ENCODE data around the gene SORCS2.

Gene SORCS2

DNA sequence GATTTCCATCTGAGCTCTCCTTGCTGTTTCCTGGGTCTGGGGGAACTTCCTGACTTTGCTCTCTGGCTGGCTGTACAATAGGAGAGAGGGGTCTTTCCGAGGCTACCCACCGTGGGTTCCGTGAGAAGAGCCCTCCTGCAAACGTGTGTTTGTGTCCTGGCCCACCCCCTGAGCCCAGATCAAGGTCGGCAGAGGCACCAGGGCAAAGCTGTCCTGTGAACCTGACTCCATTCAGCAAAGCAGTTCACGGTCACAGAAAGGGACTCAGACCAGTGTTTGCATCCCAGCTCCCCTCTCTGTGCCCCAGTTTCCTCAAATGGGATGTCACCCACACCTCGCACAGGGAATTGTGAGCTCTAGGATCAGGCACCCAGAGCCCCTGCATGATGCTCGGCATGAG, 339.7 kb downstream of the SORCS2 start:
- in situ Hi-C loops (cut with MboI; ENCODE audit: low sequenced_read_pairs) = no loop called here

DNA sequence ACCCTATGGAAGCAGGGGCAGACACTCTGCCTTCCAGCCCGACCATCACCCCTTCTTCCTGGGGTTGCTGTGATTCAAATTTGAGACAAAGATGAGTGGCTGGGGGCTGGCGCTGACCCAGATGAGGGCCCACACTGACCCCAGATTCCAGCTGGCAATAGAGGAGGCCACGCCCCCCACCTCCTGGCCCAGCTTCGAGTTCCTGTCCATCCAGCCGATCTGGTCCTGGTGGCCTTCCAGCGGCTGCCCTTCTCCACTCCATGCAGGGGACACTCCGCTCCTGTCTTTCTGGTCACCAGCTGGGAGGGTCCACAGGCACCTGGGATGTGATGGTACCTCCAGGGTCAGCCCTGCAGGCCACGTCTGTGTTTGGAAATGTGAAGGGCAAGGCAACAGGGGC, 340.9 kb downstream of the SORCS2 start:
- in situ Hi-C loops (cut with MboI; ENCODE audit: low sequenced_read_pairs) = no loop called here

DNA sequence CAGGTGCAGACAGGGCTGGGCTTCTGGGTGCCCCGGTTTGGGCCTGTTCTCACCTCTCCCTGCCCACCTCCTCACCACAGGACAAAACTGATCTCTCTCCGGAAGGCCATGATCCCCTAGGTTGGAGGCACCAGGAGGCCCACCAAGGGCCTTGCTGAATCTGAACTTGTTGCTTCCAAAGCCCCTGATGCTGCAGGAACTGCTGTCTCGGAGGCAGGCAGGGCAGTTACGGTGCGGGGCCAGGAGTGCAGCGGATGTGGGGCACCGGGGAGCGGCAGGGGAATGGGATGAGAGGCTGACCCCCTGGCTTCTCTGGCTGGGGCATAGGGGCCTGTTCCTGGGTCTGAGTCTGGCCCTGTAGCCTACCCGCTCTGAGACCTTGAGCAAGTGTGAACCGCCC, 342.8 kb downstream of the SORCS2 start:
- in situ Hi-C loops (cut with MboI; ENCODE audit: low sequenced_read_pairs) = no loop called here

DNA sequence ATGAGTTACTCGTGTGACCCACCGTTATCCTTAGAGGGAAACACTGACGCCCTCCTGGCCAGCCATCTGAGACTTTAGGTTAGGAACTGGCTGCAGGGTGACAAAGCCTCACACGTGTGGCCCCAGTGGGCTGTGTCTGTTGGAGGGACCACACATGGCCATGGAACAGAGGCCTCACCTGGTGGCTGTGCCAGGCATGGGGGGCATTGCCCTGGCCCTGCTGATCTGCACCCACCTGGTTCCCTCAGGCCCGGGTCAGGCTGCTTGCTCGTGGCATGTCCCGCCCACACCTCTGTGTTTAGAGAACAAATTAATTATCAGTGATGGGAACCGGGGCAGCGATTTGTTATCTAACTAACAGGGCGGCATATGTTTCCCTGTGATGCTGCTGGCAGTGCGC, 343.3 kb downstream of the SORCS2 start:
- in situ Hi-C loops (cut with MboI; ENCODE audit: low sequenced_read_pairs) = no loop called here

DNA sequence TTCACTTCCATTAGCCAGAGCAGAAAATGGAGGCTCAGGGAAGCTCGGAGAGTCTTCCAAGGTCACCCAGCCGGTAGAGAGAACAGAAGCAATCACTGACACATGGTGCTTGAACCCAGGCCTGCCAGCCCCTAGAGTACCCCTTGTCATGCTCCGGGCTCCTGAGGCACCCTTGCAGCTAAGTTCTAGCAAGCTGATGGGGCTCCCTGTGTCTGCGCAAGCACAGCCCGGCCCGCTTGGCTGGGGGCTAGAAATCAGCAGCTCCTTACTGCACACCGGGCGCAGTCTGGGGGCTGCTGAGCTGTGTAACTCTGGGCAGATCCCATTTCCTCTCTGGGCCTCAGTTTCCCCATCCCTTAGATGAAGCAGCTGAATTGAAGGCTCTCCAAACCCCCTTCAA, 344.5 kb downstream of the SORCS2 start:
- in situ Hi-C loops (cut with MboI; ENCODE audit: low sequenced_read_pairs) = no loop called here

DNA sequence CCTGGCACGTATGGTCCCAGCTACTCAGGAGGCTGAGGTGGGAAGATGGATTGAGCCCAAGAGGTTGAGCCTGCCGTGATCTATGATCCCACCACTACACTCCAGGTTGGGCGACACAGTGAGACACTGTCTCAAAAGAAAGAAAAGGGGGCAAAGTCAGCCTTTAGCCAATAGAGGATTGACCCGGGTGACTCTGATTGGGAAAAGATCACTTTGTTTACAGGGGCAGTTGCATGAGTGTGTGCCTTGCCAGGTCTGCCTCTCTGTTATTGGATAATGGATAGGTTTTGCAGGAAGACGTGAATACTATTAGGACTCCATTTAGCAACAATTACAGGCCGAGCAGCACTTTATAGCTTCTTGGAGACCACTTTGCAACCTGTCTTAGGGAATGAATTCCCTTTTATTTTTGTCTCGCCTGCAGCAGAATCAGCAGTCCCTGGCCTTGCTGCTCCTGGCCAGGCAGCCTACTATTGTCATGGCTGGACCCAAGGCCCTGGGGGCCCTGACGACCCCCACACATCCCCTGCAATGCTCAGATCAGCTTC, 345.6 kb downstream of the SORCS2 start:
- in situ Hi-C loops (cut with MboI; ENCODE audit: low sequenced_read_pairs) = no loop called here

DNA sequence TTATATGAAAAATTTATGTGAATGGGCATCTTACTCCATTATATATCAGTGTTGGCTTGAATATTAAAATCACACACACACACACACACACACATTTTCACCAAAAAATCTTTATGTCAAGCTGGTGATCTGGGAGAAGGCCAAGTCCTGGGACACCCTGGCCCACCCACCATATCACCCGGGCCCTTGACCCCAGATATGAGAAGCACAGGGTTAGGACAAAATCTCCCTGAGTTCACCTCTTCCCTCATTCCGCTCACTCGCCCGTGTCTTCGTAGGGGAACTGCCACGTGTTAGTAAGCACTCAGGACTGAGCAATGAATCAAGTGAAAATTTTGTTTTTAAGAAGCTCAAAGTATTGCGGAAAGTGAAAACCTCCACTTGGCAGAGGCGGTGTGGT, 346.2 kb downstream of the SORCS2 start:
- in situ Hi-C loops (cut with MboI; ENCODE audit: low sequenced_read_pairs) = no loop called here

DNA sequence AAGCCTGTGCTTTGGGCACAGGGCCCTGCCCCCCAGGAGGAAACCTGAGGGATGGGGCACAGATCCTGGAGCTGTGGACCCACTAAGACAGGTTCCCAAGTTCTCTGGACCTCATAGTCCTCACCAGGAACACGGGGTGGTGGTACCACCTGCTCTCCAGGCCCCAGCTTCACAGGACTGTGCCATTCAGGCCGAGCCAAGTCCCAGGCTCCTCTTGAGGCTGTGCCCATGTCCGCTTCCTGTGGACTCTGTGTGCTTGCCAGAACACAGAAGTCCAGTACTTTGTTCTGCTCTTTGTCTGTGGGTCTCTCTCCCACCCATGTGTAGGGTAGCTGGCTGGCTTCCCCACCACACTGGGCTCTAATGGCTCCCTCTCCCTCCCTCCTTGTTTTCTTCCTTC, 346.8 kb downstream of the SORCS2 start:
- in situ Hi-C loops (cut with MboI; ENCODE audit: low sequenced_read_pairs) = no loop called here

DNA sequence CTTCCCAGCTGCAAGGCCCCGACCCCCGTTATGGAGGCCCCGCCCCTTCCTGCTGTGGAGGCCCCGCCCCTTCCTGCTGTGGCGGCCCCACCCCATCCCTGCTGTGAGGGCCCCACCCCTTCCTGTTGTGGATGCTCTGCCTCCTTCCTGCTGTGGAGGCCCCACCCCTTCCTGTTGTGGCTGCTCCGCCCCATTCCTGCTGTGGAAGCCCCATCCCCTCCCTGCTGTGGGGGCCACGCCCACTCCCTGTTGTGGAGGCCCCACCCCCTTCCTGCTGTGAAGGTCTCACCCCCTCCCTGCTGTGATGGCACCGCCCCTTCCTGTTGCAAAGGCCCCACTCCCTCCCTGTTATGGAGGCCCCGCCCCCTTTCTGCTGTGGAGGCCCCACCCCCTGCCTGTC, 347.3 kb downstream of the SORCS2 start:
- in situ Hi-C loops (cut with MboI; ENCODE audit: low sequenced_read_pairs) = no loop called here

DNA sequence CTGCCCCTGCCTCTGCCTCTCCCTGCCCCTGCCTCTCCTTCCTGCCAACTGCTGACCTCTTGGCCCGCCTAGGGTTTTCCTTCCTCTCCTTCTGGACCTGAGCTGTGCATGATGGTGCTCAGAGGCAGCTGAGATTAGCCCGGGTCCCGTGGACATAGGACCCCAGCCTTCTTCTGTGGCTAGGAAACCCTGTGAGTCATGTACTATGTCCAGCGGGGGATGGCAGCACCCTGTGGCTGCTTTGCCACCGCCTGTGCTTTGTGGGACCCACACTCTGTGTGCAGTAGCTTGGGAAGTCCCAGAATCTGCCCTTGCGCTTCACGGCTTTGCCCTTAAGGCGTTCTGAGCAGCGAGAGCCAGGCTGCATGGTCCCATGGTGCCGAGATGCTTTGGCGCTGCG, 347.9 kb downstream of the SORCS2 start:
- in situ Hi-C loops (cut with MboI; ENCODE audit: low sequenced_read_pairs) = no loop called here

DNA sequence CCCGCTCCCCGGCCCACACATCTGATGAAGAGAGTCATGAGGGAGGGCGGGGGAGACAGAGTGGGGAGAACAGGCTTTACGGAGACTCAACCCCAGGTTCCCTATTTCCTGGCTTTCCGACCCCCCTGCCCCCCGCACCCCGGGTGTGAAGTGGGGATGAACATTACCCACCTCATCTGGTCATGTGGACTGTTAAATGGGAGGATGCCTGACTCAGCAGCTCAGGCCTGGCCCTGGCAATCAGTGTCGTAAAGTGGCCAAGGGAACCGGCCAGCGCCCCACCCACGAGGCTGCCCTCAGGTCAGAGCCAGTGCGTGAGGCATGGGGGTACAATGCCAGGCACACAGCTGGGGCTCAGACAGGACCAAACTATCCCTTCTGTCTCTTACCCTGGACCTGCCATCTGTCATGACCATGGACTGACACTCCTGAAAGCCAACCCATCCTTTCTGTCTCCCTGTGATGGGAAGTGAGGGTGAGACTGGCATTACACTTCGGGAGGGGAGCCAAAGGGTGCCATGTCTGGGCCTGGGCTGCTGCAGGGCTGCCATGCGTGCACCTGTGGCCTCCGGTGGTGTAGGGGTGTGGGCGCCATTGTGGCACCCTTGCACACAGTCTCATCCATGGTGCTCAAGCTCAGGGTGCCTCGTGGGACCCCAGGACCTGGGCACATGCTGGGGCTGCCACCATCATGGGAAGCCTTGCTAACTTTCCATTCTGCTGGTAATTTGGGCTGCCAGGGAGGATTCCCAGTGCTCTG, 348.5 kb downstream of the SORCS2 start:
- in situ Hi-C loops (cut with MboI; ENCODE audit: low sequenced_read_pairs) = no loop called here

DNA sequence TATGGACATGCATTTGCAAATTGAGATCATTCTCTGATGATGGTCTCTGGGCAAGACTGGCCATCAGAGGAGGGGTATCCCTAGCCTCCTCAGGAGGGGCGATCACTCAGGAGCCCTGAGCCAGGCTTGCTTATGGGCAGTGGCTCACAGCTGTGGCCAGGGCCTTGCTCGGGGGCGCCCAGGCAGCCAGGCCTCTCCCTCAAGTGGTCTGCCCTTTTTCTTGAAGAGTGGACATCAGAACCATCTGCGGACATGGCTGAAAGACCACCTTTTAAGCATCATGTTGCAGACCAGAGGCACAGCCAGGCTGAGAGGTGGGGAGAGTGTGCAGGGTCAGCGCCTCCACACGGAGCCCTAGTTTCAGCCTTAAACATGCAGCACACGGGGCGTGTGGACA, 349.1 kb downstream of the SORCS2 start:
- in situ Hi-C loops (cut with MboI; ENCODE audit: low sequenced_read_pairs) = no loop called here

DNA sequence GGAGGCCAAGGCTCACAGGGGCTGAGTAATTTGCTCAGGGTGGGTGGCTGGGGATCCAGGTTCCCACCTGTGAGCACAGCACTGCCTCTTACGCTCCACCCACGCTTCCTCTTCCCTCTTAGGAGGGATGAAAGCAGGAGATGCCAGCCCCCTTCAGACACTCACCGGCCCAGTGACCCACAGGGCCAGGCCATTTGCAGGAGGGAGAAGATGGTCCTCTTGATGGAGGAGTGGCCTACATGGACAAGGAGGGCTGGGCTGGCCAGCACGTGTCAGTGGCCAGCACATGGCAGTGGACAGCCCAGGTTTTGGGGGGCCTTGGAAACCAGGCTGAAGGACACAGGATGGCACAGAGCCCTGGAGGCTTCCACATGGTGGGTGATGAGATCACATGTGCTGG, 350.4 kb downstream of the SORCS2 start:
- in situ Hi-C loops (cut with MboI; ENCODE audit: low sequenced_read_pairs) = no loop called here

DNA sequence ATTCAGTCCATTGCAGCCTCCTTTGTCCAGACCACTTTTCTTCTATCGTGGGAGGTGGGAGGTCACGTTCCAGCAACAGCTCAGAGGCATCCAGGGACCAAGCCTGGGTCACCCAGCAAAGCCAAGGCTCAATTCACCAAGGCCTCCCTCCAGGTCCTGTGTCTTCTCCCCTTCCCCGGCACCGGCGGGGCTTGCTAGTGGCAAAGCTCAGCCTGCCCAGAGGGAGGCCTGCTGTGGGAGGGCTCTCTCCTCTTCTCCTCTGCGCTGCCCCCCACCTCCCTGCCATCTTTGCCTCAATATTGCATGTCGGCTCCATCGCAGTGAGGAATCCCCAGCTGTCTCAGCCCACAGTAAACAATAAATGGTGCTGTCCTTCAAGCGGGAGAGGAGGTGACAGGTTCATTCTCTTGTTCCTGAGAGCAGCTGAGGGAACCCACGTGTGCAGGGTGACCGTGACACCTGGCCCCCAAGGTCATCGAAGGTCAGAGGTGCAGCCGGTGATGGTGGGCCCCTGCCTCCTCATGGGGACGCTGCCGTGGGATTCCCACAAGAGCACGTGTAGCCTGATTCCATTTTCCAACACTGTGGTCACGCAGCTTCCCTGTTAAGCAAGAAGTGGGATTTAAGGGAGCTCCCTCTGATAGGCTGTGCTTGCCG, 353.9 kb downstream of the SORCS2 start:
- in situ Hi-C loops (cut with MboI; ENCODE audit: low sequenced_read_pairs) = no loop called here

DNA sequence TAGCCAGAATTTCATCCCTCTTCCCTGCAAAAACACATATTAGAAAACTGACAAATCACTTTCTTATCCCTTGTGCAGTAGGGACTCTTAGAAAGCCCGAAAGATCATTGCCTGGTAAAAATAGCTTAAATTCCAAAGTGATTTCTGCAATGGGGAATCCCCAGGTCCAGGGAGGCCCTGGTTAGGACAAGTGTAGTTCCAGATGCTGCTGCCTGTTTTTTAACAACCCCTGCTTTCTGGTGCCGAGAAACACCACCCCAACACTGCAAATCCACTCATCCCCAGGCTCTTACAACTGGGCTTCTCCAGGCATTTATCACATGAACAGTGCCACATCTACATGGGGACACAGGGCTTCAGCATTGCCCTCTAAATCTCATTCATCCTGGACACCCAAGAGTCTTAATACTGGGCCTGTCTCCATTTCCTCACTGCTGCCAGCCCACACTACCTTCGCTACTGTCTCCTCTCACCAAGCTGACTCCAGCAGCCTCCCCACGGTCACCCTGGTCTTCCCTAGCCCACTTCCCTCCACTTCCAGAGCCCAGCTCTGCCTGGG, 354.6 kb downstream of the SORCS2 start:
- in situ Hi-C loops (cut with MboI; ENCODE audit: low sequenced_read_pairs) = no loop called here

DNA sequence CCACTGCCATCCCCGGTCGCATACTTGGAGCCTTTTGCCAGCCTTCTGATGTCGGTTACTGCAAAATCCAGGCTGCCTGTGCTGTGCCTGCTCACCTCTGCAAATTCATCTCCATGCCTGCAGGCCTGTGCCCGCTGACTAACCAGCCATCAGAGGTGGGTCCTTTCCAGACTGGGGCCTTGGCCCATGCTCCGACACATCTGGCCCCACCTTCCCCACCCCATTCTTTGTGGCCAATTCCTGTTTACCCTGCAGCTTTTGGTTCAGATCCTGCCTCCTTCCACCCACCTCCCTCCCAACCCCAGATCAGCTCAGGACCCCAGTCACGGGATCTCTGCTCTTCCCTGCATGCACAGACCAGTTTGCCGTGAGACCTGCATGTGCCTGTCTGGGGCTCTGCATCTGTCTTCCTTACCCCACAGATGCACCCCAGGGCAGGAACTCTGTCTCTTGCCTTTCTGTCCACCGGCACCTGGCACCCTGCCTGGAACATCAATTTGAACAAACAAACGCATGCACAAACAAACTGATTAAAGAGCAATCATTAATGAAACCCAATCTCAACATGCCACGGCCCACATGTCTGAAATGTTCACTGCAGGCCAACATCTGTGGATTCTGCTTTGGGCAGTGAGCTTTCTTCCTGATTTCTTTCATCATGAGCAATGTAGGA, 355.2 kb downstream of the SORCS2 start:
- in situ Hi-C loops (cut with MboI; ENCODE audit: low sequenced_read_pairs) = no loop called here

DNA sequence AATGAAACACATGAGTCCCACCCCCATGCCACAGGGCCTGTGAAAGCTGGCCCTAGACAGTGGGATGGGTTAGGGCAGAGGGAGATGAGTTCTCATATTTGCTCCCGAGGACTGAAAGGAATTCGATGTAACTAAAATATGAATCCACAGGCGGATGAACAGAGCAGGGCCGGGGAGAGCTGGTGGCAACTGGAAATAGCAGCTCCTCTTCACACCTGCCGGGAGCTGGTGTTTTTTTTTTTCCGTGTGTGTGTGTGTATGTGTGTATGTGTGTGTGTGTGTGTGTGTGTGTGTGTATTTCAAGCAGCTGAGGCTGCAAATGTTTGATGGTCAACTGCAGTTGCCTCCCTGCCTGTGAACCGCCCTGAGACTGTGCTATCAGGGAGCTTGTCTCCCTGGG, 357.5 kb downstream of the SORCS2 start:
- in situ Hi-C loops (cut with MboI; ENCODE audit: low sequenced_read_pairs) = no loop called here

DNA sequence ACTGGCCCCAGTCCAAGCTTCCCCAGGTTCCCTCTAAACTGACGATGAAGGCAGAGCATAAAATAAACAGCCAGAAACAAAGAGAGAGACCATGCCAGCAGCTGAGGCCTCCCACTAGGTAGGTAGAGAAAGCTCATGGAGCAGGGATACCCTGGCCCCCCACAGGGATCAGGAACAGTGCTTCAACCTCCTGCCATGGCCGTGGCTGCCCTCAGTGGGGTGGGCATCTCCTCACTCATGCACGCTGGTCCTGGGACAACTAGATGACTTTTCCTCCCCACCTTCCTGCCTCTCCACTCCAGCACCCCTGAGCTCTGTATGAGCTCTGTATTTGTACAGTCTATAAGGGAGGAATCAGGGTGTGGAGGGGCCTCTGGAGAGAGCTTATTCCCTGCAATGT, 360.1 kb downstream of the SORCS2 start:
- in situ Hi-C loops (cut with MboI; ENCODE audit: low sequenced_read_pairs) = no loop called here

DNA sequence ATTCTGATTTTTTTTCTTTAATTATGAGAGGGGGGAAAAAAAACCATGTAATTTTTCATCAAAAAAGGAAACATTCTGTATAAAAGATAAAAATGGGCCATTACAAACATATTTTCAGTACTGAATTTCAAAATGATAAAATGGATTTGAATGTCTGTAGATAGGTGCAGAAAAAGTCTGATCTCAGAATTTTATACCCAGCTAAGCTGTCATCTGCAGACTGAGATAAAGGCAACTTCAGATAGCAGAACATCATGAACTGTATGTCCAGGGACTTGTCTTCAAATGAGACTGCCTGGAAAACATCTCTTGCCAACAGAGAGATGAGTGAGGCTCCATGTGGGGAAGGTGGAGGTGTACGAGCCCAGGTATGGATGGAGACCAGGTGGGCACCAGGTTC, 360.9 kb downstream of the SORCS2 start:
- in situ Hi-C loops (cut with MboI; ENCODE audit: low sequenced_read_pairs) = no loop called here

DNA sequence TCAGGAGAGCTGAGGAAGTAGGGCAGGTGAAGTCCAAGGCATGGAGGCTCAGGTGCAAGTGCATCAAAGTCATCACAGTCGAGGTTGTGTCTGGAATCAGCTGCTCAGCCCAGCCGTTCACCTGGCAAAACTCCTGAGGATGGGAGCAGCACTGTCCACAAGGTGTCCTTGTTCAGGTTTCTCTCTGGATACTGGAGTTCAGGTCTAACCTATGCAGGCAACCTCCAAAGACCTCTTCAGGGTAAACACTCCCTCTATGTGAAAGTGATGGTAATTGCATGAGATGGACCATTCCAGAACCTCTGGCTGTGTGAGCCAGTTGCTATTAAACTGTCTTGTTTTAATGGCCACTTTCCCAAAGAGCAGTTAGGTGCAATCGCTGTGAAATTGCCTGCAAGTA, 362.6 kb downstream of the SORCS2 start:
- in situ Hi-C loops (cut with MboI; ENCODE audit: low sequenced_read_pairs) = no loop called here

DNA sequence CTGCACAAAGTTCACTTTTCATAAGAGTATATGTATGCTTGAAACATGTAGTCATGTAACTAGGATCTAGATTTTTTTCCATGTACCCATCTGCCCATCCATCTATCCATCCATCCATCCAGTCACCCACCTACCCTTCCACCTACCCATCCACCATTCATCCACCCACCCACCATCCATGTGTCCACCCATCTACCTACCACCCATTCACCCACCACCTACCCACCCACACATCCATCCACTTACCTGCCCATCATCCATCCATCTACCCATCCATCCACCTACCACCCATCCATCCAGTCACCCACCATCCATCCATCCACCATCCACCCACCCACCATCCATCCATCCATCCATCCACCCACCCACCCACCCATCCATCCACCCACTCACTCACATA, 364.2 kb downstream of the SORCS2 start:
- in situ Hi-C loops (cut with MboI; ENCODE audit: low sequenced_read_pairs) = no loop called here

DNA sequence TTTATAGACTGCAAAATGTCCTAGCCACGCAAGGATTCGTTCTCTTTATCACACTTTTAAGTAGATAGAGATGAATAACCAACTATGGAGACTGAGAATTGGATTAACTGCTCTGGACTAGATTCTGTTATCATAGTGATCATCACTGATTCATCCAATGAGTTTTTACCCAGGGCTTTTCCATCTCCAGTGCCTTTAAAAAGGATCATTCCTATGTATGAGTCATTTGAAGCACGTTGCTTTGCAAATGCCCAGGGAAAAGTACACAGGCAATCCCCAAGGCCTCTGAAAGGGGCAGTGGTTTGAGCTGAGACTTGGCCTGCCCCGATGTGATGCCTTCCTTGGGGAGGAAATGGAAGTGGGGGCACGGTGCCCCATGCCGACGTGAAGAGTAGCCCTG, 365.1 kb downstream of the SORCS2 start:
- in situ Hi-C loops (cut with MboI; ENCODE audit: low sequenced_read_pairs) = no loop called here
